K562 (cell line): ENCODE measurements around the gene BRMS1.

Source experiments
- CREB3L1 ChIP-seq: fragments of 450-650 bp; IDR thresholded peaks from 2 replicates; pipeline ENCODE4 v1.6.1; 2014; ENCODE audit warnings: low read depth, mild to moderate bottlenecking, moderate library complexity, borderline replicate concordance
- HDAC6 ChIP-seq: IDR thresholded peaks from 2 replicates; pipeline ENCODE4 v1.6.1; 2012; ENCODE audit warnings: low read depth, mild to moderate bottlenecking, control low read depth, inconsistent platforms, low read length, moderate library complexity
- POLR2A ChIP-seq: fragments of 450-650 bp; conservative IDR thresholded peaks from 2 replicates; pipeline ENCODE4 v1.6.1; 2016
- SMARCE1 ChIP-seq: fragments of 450-650 bp; IDR thresholded peaks from 2 replicates; pipeline ENCODE4 v1.7.1; 2016; ENCODE audit warnings: mild to moderate bottlenecking
- ZNF263 ChIP-seq: sonication (generic); formaldehyde crosslinking; IDR thresholded peaks from 2 replicates; pipeline ENCODE4 v1.8.0; 2022; ENCODE audit warnings: mild to moderate bottlenecking, missing genetic modification reagents, borderline replicate concordance

- no peak for TF ChIP-seq SMARCE1
- TF ChIP-seq ZNF263 (CRISPR knock-in tag), result no peak
- TF ChIP-seq POLR2A, result no peak
- TF ChIP-seq CREB3L1, result no peak
- no peak for TF ChIP-seq HDAC6
Observed at GRCh38 chr11:66338276-66339161, 6.4 kb downstream of the BRMS1 start.
